ENCODE measurements around the gene USP28. TPM values are rescaled to one million over a fixed set of nuclear protein-coding genes. Genes with fewer than 3 reads are reported as not detected.
"Not testable (repeated sequence)": the region's sequence is repeated elsewhere in the genome, so short reads cannot be mapped to it uniquely, and the experiment has no call there.

The USP28 gene, protein sequence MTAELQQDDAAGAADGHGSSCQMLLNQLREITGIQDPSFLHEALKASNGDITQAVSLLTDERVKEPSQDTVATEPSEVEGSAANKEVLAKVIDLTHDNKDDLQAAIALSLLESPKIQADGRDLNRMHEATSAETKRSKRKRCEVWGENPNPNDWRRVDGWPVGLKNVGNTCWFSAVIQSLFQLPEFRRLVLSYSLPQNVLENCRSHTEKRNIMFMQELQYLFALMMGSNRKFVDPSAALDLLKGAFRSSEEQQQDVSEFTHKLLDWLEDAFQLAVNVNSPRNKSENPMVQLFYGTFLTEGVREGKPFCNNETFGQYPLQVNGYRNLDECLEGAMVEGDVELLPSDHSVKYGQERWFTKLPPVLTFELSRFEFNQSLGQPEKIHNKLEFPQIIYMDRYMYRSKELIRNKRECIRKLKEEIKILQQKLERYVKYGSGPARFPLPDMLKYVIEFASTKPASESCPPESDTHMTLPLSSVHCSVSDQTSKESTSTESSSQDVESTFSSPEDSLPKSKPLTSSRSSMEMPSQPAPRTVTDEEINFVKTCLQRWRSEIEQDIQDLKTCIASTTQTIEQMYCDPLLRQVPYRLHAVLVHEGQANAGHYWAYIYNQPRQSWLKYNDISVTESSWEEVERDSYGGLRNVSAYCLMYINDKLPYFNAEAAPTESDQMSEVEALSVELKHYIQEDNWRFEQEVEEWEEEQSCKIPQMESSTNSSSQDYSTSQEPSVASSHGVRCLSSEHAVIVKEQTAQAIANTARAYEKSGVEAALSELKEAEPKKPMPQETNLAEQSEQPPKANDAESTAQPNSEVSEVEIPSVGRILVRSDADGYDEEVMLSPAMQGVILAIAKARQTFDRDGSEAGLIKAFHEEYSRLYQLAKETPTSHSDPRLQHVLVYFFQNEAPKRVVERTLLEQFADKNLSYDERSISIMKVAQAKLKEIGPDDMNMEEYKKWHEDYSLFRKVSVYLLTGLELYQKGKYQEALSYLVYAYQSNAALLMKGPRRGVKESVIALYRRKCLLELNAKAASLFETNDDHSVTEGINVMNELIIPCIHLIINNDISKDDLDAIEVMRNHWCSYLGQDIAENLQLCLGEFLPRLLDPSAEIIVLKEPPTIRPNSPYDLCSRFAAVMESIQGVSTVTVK
- 59.7 TPM for polyA plus RNA-seq (ENCODE audit: insufficient read length)
- long read RNA-seq, donor 1, partial matches to known transcripts, result 0 of 1 reads
- long read RNA-seq, donor 1, other reads (novel, unspliced or antisense), result 0 of 1 reads
- long read RNA-seq, donor 2, partial matches to known transcripts, result 0 of 1 reads
- long read RNA-seq, donor 2, other reads (novel, unspliced or antisense), result 0 of 1 reads
- long read RNA-seq, donor 3, partial matches to known transcripts, result 0 of 1 reads
- long read RNA-seq, donor 3, other reads (novel, unspliced or antisense), result 0 of 1 reads
- long read RNA-seq, donor 4, result 0 reads
- long read RNA-seq, donor 5, result 0 reads
- long read RNA-seq, donor 6, partial matches to known transcripts, result 23 of 23 reads
- long read RNA-seq, donor 6, other reads (novel, unspliced or antisense), result 0 of 23 reads
- long read RNA-seq, donor 7, partial matches to known transcripts, result 0 of 1 reads
- long read RNA-seq, donor 7, other reads (novel, unspliced or antisense), result 0 of 1 reads
- long read RNA-seq, donor 8, partial matches to known transcripts, result 0 of 1 reads
- long read RNA-seq, donor 8, other reads (novel, unspliced or antisense), result 0 of 1 reads

DNA sequence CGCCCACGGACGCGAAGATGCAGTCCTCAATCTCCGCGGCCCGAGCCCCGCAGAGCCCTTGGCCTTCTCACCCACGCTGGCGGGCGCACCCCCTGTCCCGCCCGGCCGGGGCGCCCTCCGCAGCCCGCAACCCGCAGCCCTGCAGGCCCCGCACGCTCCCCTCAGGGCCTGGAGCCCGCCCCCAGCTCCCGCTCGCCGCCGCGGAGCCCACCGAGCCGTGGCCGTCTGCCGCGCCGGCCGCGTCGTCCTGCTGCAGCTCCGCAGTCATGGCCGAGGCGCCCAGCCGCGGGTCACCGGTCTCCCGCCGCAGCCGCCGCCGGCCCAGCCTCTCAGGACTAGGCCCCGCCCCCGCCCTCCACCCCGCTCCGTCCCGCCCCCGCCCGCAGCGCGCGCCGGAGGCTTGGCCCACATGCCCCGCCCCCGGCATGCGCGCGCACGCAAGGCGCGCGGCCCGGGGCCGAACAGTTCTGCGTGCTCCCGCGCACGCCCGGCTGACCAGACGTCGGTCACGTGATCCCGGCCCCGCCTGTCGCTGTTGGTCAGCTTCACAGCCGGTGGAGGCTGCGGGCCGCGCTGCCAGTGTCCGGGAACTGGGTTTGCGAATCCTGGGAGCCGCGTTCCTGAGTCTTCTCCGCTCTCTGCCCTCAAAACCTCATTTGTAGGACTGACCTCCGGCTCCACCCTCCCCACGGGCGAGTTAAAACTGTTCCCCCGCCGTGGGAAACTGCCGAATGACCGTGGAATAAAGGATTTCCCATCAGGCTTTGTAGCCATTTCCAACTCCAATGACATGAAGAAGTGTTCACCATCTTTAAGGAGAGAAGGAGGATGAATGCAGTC lies at the start of gene USP28:
Gene USP28 (minus strand): TSS at position 339 of the 840 bp plus-strand sequence. CDS start 71 bp downstream, at position 268.
- peak; percentile 97 for DNase-seq

DNA sequence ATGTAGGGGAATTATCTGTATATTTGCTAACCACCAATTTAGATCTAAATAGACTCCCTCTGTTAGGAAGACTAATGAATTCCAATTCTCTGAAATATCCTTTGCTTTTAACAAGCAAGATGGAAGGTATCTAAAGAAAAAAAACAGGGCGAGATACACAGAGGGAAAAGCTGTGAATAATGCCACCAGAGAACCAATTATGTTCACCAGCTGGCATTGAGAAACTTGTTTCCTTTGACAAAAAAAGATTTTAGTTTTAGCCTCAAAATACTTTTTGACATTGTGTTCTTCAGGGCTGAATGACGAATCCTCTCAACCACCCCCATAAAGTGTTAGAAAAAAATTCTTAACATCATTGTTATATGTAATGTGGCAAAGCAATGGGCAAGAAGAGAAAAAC lies 48.2 kb upstream of the USP28 start:
- DNase-seq, result no peak

DNA sequence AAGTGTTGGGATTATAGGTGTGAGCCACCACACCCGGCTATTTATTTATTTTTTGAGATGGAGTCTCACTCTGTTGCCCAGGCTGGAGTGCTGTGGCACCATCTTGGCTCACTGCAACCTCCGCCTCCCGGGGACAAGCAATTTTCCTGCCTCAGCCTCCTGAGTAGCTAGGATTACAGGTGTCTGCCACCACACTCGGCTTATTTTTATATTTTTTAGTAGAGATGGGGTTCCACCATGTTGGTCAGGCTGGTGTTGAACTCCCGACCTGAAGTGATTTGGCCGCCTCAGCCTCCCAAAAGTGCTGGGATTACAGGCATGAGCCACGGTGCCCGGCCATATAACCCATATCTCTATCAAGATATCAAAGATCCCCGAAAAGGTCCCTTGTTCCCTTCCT lies 36.1 kb upstream of the USP28 start:
- DNase-seq, result not testable (repeated sequence)

DNA sequence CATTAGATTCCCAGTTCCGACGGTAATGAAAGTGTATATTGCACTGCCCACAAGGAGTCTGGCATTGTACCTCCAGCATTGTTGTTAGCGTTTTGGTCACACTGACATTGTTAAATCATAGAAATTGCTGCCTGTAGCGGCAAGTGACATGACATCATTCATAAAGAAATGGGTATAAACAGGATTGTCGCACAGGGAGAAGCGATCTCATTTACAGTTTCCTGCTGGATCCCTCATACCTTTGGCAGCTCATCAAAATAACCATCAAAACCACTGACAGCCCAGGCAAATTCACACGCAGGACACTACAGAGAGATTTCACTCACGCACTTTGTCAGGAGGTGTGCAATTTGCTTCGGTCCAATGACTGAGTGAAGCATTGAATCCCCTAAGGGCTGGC lies 32.7 kb upstream of the USP28 start:
- DNase-seq, result no peak

DNA sequence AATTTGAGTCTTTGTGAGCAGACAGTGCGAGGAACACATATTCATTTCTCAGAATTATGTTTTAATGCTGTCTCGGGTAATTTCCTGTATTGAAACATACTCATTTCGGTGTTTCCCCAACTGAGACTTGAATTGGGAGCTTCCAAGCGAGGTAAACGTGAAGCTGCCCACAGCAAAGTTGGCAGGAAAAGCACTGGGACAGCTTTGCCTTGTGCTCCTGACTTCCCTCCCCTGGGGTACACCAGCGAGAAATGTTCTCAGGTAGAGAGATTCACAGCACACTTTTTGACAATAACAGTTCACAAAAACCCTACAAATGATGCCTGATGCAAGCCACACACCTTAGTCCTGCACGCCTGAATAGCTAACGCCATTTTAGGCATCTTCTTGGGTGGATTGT lies 32.3 kb upstream of the USP28 start:
- DNase-seq, result no peak

DNA sequence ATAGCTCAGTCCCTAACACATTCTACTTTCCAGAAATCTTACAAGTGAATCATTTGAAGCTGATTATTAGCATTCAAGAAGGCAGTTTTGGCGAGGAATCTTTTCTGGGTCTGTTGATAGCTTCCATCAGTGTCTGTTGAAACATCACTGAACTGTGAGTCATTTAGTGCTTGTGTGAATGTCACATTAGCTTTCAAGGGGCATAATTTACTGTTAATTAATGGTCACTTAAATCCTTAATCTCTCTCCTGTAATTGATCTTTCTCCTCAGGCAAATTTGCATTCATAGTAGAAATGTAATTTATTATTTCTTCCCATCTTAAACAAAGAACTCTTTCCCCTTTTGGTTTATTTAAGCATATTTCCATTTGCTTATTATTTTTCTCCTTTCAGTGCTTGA lies 31.8 kb upstream of the USP28 start:
- DNase-seq, result no peak

DNA sequence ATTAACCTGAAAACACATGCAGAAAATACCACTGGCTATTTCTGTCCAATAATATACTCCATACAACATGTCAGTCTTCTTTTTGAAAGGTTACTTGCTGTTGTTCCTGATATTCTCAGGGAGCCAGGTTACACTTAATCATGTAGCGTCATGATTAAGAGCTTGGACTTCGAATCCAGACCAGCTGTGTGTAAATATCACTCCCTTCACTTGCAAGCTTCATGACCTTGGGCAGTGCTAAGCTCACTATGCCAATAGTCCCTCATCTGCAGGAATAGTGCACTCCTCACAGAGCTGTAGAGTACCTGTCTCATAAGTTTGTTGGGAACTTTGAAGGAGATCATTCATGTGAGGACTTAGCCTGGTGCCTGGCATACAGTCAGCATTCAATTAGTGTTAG lies 31.1 kb upstream of the USP28 start:
- no peak for DNase-seq

DNA sequence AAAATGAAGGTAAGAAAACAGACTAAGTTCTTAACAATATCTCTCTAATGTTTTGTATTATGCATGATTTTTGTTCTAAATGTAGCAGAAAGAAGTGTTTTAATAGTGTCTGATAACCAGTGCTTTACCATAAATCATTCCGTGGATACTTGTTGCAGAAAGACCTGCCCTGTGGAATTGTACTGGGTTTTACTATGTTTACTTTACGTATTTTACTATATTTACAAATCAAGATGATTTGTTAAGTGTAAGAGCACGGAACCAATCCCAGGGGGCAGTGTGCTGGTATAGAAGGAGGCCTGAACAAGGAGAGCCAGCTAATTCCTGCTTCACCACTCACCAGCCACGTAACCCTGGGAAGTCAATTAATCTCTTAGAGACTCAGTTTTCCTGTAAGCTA lies 30.7 kb upstream of the USP28 start:
- no peak for DNase-seq

DNA sequence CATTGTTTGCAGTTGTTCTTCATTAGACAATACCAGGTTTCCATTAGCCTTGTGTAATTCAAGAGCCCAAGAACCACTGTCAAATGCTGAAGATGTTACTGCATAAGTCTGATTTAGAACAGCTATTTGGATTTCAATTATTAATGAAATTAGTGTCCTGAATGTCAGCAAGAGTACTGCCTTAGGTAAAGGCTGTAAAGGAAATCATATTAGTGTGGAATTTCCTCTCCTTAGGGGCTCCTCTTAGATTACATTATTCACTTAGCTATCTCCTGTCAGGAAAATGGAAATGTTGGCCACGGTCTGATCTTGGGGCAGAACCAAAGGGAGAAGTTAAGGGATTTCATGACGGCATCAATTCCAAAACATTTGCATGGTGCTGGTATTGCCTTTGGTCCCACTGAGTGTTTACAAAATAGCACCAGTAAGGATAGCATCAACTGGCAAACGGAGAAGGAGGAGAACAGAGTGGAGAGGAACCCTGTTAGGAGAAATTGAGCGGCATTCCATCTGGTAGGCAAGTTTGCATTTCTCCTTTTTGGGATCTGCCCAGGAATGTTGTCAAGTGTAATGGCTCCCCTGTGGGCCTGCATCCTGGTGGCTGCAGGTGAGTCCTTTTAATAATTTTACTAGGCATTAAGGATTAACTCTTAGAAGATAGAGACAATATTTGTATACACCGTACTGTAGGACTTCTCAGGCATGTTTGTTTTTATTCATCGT lies 29.2 kb upstream of the USP28 start, which contains the start of gene HTR3B:
Gene HTR3B (plus strand): TSS at position 418 of the 723 bp plus-strand sequence. CDS start 138 bp downstream, at position 556.
- DNase-seq, result no peak

DNA sequence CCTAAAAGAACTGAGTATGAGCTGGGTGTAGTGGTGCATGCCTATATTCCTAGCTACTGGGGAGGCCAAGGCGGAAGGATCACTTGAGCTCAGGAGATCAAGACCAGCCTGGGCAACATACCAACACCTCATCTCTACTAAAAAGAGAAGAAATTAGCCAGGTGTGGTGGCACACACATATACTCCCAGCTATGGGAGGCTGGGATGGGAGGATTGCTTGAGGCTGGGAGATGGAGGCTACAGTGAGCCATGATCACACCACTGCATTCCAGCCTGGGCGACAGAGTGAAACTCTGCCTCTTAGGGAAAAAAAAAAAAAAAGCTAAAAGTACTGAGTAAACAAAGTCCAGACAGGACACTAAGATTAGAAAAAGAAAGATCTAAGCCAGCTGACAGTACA lies 25.8 kb upstream of the USP28 start:
- no peak for DNase-seq

DNA sequence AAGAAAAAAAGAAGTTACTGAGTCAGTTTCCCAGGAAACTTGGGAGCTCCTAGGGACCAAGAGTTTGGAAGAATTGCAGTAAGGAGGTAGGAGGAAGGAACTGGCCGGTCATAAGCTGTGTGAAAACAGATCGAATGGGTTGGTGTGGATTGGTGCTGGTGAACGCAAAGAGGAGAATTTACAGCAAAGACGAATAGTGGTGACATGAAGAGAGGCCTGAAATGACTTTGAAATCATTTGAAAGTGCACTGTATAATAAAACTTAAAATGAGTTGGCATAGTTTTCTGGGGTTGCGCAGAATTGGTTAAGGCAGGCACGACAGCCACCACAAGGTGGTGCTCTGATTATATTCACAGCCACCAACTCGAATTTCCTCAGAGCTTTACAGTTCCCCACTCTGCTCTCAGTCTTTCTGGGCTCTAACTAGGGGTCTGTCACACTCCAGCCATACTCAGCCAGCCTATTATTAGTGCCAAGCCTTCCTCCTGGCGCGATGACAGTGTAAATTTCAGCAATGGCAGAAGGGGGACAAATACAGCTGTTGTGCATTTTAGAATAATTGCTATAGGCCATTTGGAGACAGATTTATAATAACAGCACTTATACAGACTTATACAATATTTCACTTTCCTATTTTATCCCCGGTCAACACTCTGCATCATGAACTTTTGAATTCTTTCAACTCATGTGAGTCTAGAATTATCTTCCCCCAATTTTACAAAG lies 20.9 kb upstream of the USP28 start:
- DNase-seq, result no peak

DNA sequence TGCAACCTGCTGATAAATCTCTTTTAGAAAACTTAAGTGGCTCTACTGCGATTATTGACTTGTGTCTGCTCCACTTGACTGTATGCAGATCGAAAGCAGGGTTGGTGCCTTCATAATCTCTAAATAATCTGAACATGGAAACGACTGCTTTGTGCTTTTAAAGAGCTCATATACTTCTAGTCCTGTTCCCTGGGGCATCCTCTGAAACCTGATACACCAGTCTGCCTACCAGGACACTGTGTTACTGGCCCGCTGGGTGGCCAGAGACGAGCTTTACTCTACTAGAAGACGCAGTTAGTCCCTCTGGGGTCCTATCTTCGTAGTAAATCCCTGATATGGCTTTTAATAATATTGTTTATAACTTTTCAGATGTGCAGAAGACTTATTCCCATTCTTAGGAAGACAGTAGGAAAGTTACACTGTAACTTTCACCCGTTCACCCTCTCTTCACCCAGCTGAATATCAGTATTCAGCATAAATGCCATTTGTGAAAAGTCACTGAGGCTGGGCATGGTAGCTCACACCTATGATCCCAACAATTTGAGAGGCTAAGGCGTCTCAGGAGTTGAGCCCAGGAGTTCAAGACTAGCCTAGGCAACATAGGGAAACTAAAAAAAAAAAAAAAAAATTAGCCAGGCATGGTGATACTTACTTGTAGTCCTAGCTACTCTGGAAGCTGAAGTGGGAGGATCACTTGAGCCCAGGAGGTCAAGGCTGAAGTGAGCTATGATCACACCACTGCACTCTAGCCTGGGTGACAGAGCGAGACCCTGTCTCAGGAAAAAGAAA lies 20.2 kb upstream of the USP28 start:
- no peak for DNase-seq

DNA sequence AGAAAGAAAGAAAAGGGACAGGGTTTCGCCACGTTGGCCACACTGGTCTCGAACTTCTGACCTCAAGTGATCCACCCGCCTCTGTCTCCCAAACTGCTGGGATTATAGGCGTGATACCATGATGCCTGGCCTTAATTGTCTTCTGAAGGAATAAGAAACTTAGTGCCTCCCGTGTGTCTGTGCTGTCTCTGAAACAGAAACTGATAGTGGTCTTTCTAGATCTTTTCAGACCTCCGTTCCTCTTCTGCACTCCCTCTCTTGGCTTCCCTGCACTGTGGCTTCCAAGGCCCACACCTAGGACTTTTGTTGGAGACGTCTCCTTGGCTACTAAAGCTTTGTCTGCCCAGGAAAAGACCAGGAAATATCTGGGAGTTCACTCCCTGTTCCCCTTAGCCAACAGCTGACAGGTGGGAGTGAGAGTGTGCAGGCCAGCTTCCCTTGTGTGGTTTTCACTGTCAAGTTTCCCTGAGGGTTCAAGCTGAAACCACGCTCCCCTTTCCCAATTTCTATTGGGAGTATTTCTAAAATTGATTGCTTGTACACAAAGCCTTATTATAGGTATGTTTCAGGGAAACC lies 19.1 kb upstream of the USP28 start:
- no peak for DNase-seq

DNA sequence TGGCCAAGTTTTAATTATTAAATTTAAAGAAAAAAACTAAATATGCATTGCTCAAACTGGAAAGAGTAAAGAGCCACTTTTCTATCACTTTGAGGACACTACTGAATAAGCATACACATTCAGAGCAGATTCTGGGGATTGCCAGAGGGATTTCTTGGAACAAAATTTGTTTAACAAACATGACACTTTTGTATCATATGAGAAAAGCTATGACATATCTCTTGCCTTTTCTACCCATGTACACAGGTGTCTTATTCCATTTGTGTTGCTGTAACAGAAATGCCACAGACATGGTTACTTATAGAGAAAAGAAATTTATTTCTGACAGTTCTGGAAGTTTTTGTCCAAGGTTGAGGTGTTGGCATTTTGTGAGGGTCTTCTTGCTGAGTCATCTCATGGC lies 13.5 kb upstream of the USP28 start:
- DNase-seq, result no peak

DNA sequence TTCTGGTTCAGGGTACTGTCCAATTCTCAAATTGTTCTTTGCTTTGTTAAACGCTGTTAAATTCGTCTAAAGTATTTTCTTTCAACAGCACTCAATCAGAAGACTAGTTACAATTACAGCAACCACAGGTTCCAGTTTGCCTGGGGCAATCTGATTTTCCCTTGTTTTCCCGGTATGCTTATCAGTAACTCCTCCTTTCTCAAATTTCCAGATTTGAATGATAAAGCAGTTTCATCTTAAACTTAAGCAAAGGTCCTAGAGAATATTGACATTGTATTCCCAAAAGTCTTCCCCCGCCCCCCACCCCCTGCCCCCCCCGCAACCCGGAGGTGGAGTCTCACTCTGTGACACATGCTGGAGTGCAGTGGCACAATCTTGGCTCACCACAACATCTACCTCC lies 10.5 kb upstream of the USP28 start:
- DNase-seq, result no peak

DNA sequence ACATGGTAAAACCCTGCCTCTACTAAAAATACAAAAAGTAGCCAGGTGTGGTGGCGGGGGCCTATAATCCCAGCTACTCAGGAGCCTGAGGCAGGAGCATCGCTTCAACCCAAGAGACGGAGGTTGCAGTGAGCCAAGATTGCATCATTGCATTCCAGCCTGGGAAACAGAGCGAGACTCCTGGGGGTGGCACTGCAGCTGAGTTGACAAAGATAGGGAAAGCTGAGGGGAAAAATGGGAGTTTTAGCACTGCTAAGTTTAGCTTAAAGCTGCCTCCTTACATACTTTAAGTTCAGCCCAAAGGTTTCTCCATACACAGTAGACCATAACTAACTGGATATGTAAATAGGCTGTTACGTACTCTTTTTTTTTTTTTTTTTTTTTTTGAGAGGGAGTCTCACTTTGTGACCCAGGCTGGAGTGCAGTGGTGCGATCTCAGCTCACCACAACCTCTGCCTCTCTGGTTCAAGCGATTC lies 9.0 kb upstream of the USP28 start:
- no peak for DNase-seq

DNA sequence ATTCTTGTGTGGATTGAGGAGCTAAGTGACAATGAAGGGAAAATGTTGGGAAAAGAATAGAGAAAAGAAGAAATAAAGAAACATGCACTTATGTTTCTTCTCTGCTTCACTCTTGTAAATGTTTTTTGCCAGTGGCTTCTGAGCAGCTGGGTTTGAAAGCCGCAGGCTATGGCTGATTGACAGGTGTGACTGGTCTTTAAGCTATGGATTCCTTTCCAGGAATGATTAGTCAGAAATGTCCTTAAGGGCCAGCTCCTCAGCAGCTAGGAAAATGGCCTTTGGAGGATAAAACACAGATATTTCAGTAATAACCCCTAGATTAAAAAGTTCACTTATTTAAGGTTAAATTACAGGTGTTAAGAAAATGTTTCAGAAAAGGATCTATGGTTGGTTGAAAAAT lies 6.5 kb upstream of the USP28 start:
- no peak for DNase-seq

DNA sequence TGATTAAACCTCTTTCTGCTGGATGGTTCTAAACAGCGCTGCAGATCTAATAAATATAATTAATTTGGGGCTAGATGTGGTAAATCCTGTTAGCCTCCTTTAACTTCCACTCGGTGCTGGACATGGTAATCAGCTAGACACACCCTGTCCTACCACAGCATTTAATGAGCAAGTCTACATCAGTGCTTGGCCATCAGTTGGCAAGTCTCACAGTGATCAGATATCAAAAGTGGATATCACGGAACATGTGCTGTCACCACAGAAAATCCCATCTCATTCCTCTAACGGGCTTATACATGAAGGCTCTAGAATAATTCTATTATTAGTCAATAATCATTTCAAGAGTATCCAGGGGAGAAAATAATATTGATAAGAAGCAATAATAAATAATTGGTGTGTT lies 5.6 kb upstream of the USP28 start:
- DNase-seq, result no peak

Measured in left kidney (tissue), 8 donors.